Astrocyte (in vitro differentiated cells and primary cell): ENCODE results near the gene NRG3.

ENCODE experiments used
- EZH2 ChIP-seq: IDR thresholded peaks from 2 replicates; pipeline ENCODE4 v1.6.1; 2012; ENCODE audit warnings: mild to moderate bottlenecking, low read length, inconsistent platforms; ENCODE audit not compliant: insufficient read depth
- TF ChIP-seq, protein P1 (sequence below): IDR thresholded peaks from 2 replicates; pipeline ENCODE4 v1.5.1; 2011; ENCODE audit warnings: low read depth, mild to moderate bottlenecking, inconsistent platforms, low read length, moderate library complexity; ENCODE audit not compliant: insufficient read depth

DNA sequence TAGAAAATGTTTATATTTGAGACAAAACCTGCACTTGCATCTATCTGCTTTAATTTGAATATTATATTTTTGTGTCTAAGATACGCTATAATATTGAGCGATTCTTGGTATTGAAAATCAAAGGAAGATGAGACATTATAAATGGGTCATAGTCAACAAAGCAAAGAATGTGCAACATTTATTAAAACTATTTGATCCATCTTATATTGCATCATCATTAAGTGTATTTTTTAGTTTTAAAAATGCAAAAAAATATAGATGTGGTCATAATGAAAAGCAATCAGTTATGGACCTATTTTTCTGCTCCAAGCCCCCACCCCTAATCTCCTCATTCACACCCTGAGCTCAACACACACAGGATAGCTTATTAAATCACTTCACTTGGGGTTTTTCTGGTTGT lies 847.3 kb downstream of the NRG3 start:
- TF ChIP-seq, protein P1, sequence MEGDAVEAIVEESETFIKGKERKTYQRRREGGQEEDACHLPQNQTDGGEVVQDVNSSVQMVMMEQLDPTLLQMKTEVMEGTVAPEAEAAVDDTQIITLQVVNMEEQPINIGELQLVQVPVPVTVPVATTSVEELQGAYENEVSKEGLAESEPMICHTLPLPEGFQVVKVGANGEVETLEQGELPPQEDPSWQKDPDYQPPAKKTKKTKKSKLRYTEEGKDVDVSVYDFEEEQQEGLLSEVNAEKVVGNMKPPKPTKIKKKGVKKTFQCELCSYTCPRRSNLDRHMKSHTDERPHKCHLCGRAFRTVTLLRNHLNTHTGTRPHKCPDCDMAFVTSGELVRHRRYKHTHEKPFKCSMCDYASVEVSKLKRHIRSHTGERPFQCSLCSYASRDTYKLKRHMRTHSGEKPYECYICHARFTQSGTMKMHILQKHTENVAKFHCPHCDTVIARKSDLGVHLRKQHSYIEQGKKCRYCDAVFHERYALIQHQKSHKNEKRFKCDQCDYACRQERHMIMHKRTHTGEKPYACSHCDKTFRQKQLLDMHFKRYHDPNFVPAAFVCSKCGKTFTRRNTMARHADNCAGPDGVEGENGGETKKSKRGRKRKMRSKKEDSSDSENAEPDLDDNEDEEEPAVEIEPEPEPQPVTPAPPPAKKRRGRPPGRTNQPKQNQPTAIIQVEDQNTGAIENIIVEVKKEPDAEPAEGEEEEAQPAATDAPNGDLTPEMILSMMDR, result no peak
- no peak for TF ChIP-seq EZH2
